Adrenal gland (tissue), 12 donors: ENCODE measurements around the gene KPNA3. TPM values are rescaled to one million over a fixed set of nuclear protein-coding genes. Genes with fewer than 3 reads are reported as not detected.

Source experiments
- DNase-seq, 7 donors: peaks; one replicate each; pipeline ENCODE4 v3.0.0-alpha.2; 2019 to 2020
- H3K27ac ChIP-seq, 5 donors: fragments of 200-600 bp; sonication (generic) in 4 of 5; 1 replicate in 3 of 5; 2 replicates in 2 of 5; pipeline versions ENCODE4 v1.5.1 to v1.8.0; 2016 to 2020; ENCODE audit warnings: mild to moderate bottlenecking in 1 of 5
- H3K27me3 ChIP-seq: fragments of 200-600 bp; 2 replicates; pipeline ENCODE4 v1.8.0; 2021
- H3K36me3 ChIP-seq, 2 donors: fragments of 200-600 bp; replicated peaks in 1 of 2; 1 replicate in 1 of 2; 2 replicates in 1 of 2; pipeline versions ENCODE4 v1.5.1 to v1.8.0; 2018 to 2022
- H3K4me1 ChIP-seq, 2 donors: fragments of 200-600 bp; replicated peaks in 1 of 2; 1 replicate in 1 of 2; 2 replicates in 1 of 2; pipeline versions ENCODE4 v1.5.1 to v1.8.0; 2018 to 2021
- H3K4me3 ChIP-seq, 4 donors: fragments of 200-600 bp; sonication (generic) in 3 of 4; one replicate each; pipeline ENCODE4 v1.5.1; 2016 to 2018
- H3K9me3 ChIP-seq, 3 donors: fragments of 200-600 bp; sonication (generic) in 1 of 3; replicated peaks in 1 of 3; 1 replicate in 2 of 3; 2 replicates in 1 of 3; pipeline versions ENCODE4 v1.5.1 to v1.8.0; 2016 to 2021
- CTCF ChIP-seq, 6 experiments: fragments of 450-650 bp in 4 of 6; fragments of 200-600 bp in 2 of 6; sonication (generic) in 1 of 6; IDR thresholded peaks; 1 replicate in 5 of 6; 2 replicates in 1 of 6; pipeline versions ENCODE4 v1.5.1 to v1.8.0; 2016 to 2021; ENCODE audit warnings: antibody characterized with exemption in 6 of 6, mild to moderate bottlenecking in 2 of 6, moderate library complexity in 1 of 6
- POLR2A ChIP-seq, 2 donors: fragments of 450-650 bp; IDR thresholded peaks; one replicate each; pipeline ENCODE4 v1.6.1; 2017; ENCODE audit warnings: antibody characterized with exemption in 2 of 2, mild to moderate bottlenecking in 2 of 2, moderate library complexity in 1 of 2
- WGBS, 4 donors: extraction: QIAGEN DNeasy Blood & Tissue Kit in 2 of 4; methylation state at CpG; one replicate each; pipeline versions ENCODE4 v1.1.5 to v1.1.7; 2013 to 2017; 5-methylcytosine and 5-hydroxymethylcytosine counted together
- intact Hi-C, 2 donors: fragments of 100-400 bp; cut with DNase I; formaldehyde crosslinking; loops; one replicate each; pipeline versions ENCODE4 v1.14.1 to v1.15.0; 2022 to 2023
- polyA plus RNA-seq, 3 donors: library from polyadenylated mRNA; stranded (reverse); fragments of 200-250 nt in 2 of 3; fragments of 350-450 nt in 1 of 3; fragmentation: Illumina TruSeq in 1 of 3; extraction: RNeasy Lipid Tissue Mini Kit (QIAGEN cat#74804) in 1 of 3; gene quantifications; one replicate each; pipeline ENCODE4 v1.2.3, GENCODE V29; 2013 to 2014
- total RNA-seq, 9 donors: library from RNA; depleted of rRNA in 4 of 9; stranded (reverse); fragments of >200 nt in 4 of 9; fragments of 120-200 nt in 1 of 9; fragmentation: NEBNext Ultra II Directional in 1 of 9; extraction: Animal tissue kit (Norgen Biotek cat#: 25700) in 1 of 9; gene quantifications; one replicate each; pipeline versions ENCODE4 v1.1.0 to v1.2.4, GENCODE V29; 2013 to 2023
- donor health status: healthy with polysubstance abuse.
- donor health status: Bipolar disorder and iron deficiency.
- donor health status: DM: yes; HTN: yes; CAD: no.
- donor health status: DM: no; HTN: no; CAD: no.
- donor health status: DM: no; HTN: no; CAD: no.
- donor health status: DM: yes; HTN: yes; CAD: no.

Gene KPNA3
- total and polyA plus RNA-seq, 12 donors, result 8.6 to 43.8 (median 20.5) TPM

GRCh38 chr13:49784886-49785570, 7.5 kb downstream of the KPNA3 start:
- intact Hi-C loops, result no loop called here
- 78 to 87% (median 82%) methylated on average over 5 of the region's 5 CpGs for WGBS, 4 donors
- Histone ChIP-seq H3K4me1 (peaks cover 0 to 13% of the 10 kb centered on the region in 2 donors), H3K27me3 (no peaks in the 10 kb centered on the region), H3K36me3 (no peaks in the 10 kb centered on the region), H3K9me3 (no peaks in the 10 kb centered on the region), H3K27ac (no peak overlapping the region), H3K4me3 (no peak overlapping the region)
- no peak for DNase-seq
- TF ChIP-seq POLR2A (IDR thresholded peaks at IDR 0.05), result no peak
- no peak for TF ChIP-seq CTCF (IDR thresholded peaks at IDR 0.05)

GRCh38 chr13:49783865-49784264, 8.6 kb downstream of the KPNA3 start:
- intact Hi-C loops, result no loop called here
- Histone ChIP-seq H3K4me1 (peaks cover 0 to 14% of the 10 kb centered on the region in 2 donors), H3K27ac (no peak overlapping the region), H3K4me3 (no peak overlapping the region), H3K36me3 (no peaks in the 10 kb centered on the region), H3K27me3 (no peaks in the 10 kb centered on the region), H3K9me3 (no peaks in the 10 kb centered on the region)
- TF ChIP-seq CTCF (IDR thresholded peaks at IDR 0.05) (no peak), POLR2A (IDR thresholded peaks at IDR 0.05) (no peak)
- no peak for DNase-seq
- 93 to 100% (median 98%) methylated on average over 4 of the region's 4 CpGs for WGBS, 4 donors

GRCh38 chr13:49782784-49783183, 9.7 kb downstream of the KPNA3 start:
- H3K27me3 ChIP-seq, result no peaks in the 10 kb centered on the region
- TF ChIP-seq CTCF (IDR thresholded peaks at IDR 0.05) (no peak), POLR2A (IDR thresholded peaks at IDR 0.05) (no peak)
- DNase-seq, result no peak
- intact Hi-C loops, result no loop called here
- no peak overlapping the region for H3K4me3 ChIP-seq
- H3K9me3 ChIP-seq, result no peaks in the 10 kb centered on the region
- peaks cover 0 to 14% of the 10 kb centered on the region in 2 donors for H3K4me1 ChIP-seq
- H3K27ac ChIP-seq, result no peak overlapping the region
- 95 to 100% (median 100%) methylated on average over 2 of the region's 2 CpGs for WGBS, 4 donors
- no peaks in the 10 kb centered on the region for H3K36me3 ChIP-seq

- no peak overlapping the region for H3K4me3 ChIP-seq
- no peaks in the 10 kb centered on the region for H3K9me3 ChIP-seq
- H3K4me1 ChIP-seq, result peaks cover 0 to 14% of the 10 kb centered on the region in 2 donors
- no peaks in the 10 kb centered on the region for H3K27me3 ChIP-seq
- intact Hi-C loops, result no loop called here
- no peak overlapping the region for H3K27ac ChIP-seq
- DNase-seq, result no peak
- TF ChIP-seq CTCF (IDR thresholded peaks at IDR 0.05) (no peak), POLR2A (IDR thresholded peaks at IDR 0.05) (no peak)
- WGBS, 4 donors, result 62 to 92% (median 92%) methylated on average over 3 of the region's 3 CpGs
- H3K36me3 ChIP-seq, result no peaks in the 10 kb centered on the region
These were observed 10.7 kb downstream of the KPNA3 start for GRCh38 chr13:49781806-49782205.
